Tibial nerve (tissue), 4 donors: ENCODE measurements around the gene COL9A3. TPM values are rescaled to one million over a fixed set of nuclear protein-coding genes. Genes with fewer than 3 reads are reported as not detected.

Experiments used
- DNase-seq, 2 donors: peaks; one replicate each; pipeline ENCODE4 v3.0.0-alpha.2; 2019; ENCODE audit warnings: low spot score in 2 of 2
- H3K27ac ChIP-seq, 4 donors: fragments of 200-600 bp; sonication (generic) in 3 of 4; one replicate each; pipeline ENCODE4 v1.5.1; 2017 to 2019; ENCODE audit warnings: mild to moderate bottlenecking in 1 of 4
- H3K27me3 ChIP-seq, 2 donors: fragments of 200-600 bp; sonication (generic) in 1 of 2; one replicate each; pipeline versions ENCODE4 v1.5.1 to v1.6.0; 2017 to 2019
- H3K36me3 ChIP-seq, 3 donors: fragments of 200-600 bp; sonication (generic); one replicate each; pipeline ENCODE4 v1.5.1; 2018 to 2019
- H3K4me1 ChIP-seq, 4 donors: fragments of 200-600 bp; sonication (generic) in 3 of 4; one replicate each; pipeline ENCODE4 v1.5.1; 2017 to 2019
- H3K4me3 ChIP-seq, 4 donors: fragments of 200-600 bp; sonication (generic) in 3 of 4; one replicate each; pipeline ENCODE4 v1.5.1; 2017 to 2019; ENCODE audit warnings: mild to moderate bottlenecking in 1 of 4, moderate library complexity in 1 of 4
- H3K9me3 ChIP-seq, 4 donors: fragments of 200-600 bp; sonication (generic) in 3 of 4; one replicate each; pipeline ENCODE4 v1.5.1; 2017 to 2019
- CTCF ChIP-seq, 5 experiments: fragments of 200-600 bp in 3 of 5; fragments of 450-650 bp in 2 of 5; sonication (generic) in 3 of 5; IDR thresholded peaks; one replicate each; pipeline ENCODE4 v1.5.1; 2016 to 2019; ENCODE audit warnings: antibody characterized with exemption in 5 of 5, mild to moderate bottlenecking in 3 of 5, moderate library complexity in 2 of 5
- EP300 ChIP-seq, 2 donors: sonication (generic); formaldehyde crosslinking; IDR thresholded peaks; one replicate each; pipeline ENCODE4 v1.6.1; 2017; ENCODE audit warnings: antibody characterized with exemption in 2 of 2, mild to moderate bottlenecking in 1 of 2
- POLR2A ChIP-seq, 2 donors: fragments of 450-650 bp; IDR thresholded peaks; one replicate each; pipeline ENCODE4 v1.6.1; 2017; ENCODE audit warnings: antibody characterized with exemption in 2 of 2, mild to moderate bottlenecking in 2 of 2, moderate library complexity in 2 of 2
- WGBS, 2 donors: methylation state at CpG; one replicate each; pipeline ENCODE4 v1.1.5; 2018; 5-methylcytosine and 5-hydroxymethylcytosine counted together
- total RNA-seq, 4 donors: library from RNA; depleted of rRNA; stranded (reverse); fragments of >200 nt; gene quantifications; one replicate each; pipeline ENCODE4 v1.1.0, GENCODE V29; 2016

Gene COL9A3
- total RNA-seq, 4 donors from 2014 or later, result 51.3 to 81.2 (median 63.5) TPM

GRCh38 chr20:62772990-62773844 is 43.6 kb upstream of the COL9A3 start:
- no peak overlapping the region for H3K4me3 ChIP-seq
- H3K27ac ChIP-seq, result no peak overlapping the region
- WGBS, 2 donors, result 40 to 49% methylated on average over 19 of the region's 19 CpGs
- no peaks in the 10 kb centered on the region for H3K36me3 ChIP-seq
- TF ChIP-seq EP300 (IDR thresholded peaks at IDR 0.05) (no peak), CTCF (IDR thresholded peaks at IDR 0.05) (no peak), POLR2A (IDR thresholded peaks at IDR 0.05) (no peak)
- no peak for DNase-seq
- peaks cover 0 to 12% (median 4%) of the 10 kb centered on the region in 4 donors for H3K4me1 ChIP-seq
- H3K9me3 ChIP-seq, result no peaks in the 10 kb centered on the region
- H3K27me3 ChIP-seq, result peaks cover 0 to 30% of the 10 kb centered on the region in 2 donors

- Histone ChIP-seq H3K27ac (no peak overlapping the region), H3K36me3 (no peaks in the 10 kb centered on the region), H3K4me1 (peaks cover 0 to 12% (median 0%) of the 10 kb centered on the region in 4 donors), H3K27me3 (peaks cover 0 to 23% of the 10 kb centered on the region in 2 donors), H3K9me3 (no peaks in the 10 kb centered on the region), H3K4me3 (no peak overlapping the region)
- WGBS, 2 donors, result 78 to 80% methylated on average over 29 of the region's 29 CpGs
- TF ChIP-seq EP300 (IDR thresholded peaks at IDR 0.05), result no peak
- no peak for TF ChIP-seq POLR2A (IDR thresholded peaks at IDR 0.05)
- no peak for TF ChIP-seq CTCF (IDR thresholded peaks at IDR 0.05)
- no peak for DNase-seq
Measured at GRCh38 chr20:62773845-62774714, 42.8 kb upstream of the COL9A3 start.

- TF ChIP-seq EP300 (IDR thresholded peaks at IDR 0.05), result no peak
- no peak for TF ChIP-seq CTCF (IDR thresholded peaks at IDR 0.05)
- TF ChIP-seq POLR2A (IDR thresholded peaks at IDR 0.05), result no peak
- 64 to 65% methylated on average over 8 of the region's 8 CpGs for WGBS, 2 donors
- H3K4me3 ChIP-seq, result no peak overlapping the region
- no peak for DNase-seq
- no peaks in the 10 kb centered on the region for H3K36me3 ChIP-seq
- no peak overlapping the region for H3K27ac ChIP-seq
- H3K27me3 ChIP-seq, result peaks cover 0 to 22% of the 10 kb centered on the region in 2 donors
- no peaks in the 10 kb centered on the region for H3K9me3 ChIP-seq
- H3K4me1 ChIP-seq, result peaks cover 0 to 12% (median 0%) of the 10 kb centered on the region in 4 donors
Measured at GRCh38 chr20:62774762-62775161, 42.1 kb upstream of the COL9A3 start.

- Histone ChIP-seq H3K9me3 (no peaks in the 10 kb centered on the region), H3K27ac (no peak overlapping the region), H3K4me3 (no peak overlapping the region), H3K4me1 (peaks cover 0 to 12% (median 0%) of the 10 kb centered on the region in 4 donors), H3K36me3 (no peaks in the 10 kb centered on the region), H3K27me3 (peaks cover 0 to 18% of the 10 kb centered on the region in 2 donors)
- TF ChIP-seq EP300 (IDR thresholded peaks at IDR 0.05) (no peak), POLR2A (IDR thresholded peaks at IDR 0.05) (no peak), CTCF (IDR thresholded peaks at IDR 0.05) (no peak)
- WGBS, 2 donors, result 86 to 91% methylated on average over 9 of the region's 9 CpGs
- no peak for DNase-seq
Measured at GRCh38 chr20:62775206-62775605, 41.6 kb upstream of the COL9A3 start.
